ENCODE measurements around the gene MYO6.

The MYO6 gene

DNA sequence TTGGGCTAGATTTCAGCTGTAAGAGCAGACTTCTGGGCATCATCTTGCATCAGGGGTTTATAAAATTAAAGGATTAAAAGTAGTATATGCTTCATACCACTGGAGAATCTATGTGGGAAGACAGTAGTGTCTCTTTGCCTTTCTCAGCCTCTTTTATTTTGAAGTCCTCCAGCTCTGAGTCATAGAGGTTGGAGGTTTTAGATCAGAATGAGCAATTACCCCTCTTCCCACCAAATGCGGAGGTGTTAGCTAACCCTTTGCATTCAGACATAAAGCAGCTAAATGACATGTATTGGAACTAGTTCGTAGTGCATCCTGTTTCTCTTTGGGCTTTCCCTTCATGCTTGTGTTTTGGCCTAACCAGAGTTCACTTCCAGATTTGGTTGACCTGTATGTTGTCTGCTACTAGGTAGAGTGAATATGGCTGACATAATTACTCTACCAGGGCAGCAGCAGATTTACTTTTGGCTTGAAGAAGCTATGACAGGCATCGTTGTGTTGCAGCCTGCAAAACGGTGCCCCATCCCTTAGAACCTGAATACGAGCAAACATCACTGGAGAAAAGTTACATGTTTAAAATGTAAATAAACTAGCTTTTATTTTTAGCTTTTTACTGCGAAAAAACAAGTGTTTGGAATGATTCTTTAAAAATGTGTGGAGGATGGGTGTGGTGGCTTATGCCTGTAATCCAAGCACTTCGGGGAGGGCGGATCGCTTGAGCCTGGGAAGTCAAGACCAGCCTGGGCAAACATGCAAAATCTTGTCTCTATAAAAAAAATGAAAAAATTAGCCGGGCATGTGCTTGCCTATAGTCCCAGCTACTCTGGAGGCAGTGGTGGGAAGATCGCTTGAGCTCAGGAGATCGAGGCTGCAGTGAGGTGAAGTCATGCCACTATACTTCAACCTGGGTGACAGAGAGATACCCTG, 82.2 kb downstream of the MYO6 start:
- DNase-seq, result peak; percentile 1 to 15

DNA sequence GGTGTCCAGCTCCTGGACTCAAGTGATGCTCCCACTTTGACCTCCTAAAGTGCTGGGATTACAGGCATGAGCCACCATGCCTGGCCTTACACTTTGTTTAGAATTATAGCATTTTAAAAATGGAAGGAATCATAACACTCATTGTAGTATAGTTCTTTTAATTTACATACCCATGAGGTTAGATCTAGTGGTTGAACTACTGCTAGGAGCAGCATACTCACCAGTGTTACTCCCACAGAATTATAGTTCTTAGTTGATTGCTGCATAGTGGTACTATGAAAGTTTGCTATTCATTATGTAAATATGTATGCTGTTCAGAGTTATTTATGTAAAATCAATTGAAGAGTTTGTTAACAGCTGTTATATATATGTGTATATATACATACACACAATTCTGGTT, 85.4 kb downstream of the MYO6 start:
- no peak for DNase-seq

DNA sequence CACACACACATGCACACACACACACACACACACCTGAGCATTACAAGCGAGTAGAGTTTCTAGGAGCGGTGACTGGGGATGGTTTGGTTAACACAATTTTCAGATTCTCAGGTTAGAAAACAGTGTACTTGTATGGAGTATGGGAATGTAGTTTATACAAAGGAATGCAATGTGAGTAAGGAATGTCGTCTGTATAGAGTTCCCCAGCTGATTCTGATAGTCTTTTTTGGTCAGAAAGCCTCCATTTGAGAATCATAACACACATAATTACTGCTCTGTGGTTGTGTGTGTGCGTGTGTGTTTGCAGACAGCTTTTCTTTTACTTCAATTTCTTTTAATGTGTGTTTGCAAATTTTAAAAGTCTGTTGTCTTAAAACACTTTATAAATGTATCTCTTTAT, 93.2 kb downstream of the MYO6 start:
- DNase-seq, result no peak

DNA sequence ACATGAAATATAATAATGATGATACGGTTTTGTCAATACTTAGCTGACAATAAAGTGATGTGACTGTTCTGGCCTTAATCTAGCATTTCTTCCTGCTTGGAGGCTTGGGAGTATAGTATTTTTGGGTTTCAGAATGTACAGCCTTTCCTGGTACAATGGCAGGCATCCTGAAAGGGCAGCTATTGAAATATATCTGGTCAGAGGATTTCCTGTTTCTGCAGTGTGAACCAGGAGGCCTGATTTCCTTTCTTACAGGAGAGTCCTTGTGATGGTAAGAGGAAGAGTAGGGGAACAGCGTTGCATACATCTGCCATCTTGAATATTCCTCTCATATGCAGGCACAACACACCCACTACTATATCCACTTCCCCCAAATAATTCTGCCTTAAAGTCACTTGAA, 93.7 kb downstream of the MYO6 start:
- DNase-seq, result no peak

DNA sequence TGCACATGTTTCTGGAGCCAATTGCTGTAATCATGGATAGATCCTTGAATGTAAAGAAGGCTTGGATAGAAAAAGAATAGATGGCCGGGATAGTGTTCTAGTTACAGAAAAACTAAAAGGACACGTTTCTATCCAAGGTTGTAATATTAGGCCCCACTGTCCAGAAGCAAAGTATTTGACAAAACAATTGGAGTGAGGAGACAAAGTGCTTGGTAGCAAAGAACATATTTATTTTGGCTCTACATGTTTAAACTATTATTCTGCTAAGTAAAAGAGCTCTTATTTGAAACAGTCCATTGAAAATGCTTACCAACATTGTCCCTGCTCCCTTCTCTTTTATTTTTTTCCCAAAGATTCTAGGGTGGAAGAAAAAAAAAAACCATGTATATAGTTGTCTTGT, 94.4 kb downstream of the MYO6 start:
- no peak for DNase-seq

DNA sequence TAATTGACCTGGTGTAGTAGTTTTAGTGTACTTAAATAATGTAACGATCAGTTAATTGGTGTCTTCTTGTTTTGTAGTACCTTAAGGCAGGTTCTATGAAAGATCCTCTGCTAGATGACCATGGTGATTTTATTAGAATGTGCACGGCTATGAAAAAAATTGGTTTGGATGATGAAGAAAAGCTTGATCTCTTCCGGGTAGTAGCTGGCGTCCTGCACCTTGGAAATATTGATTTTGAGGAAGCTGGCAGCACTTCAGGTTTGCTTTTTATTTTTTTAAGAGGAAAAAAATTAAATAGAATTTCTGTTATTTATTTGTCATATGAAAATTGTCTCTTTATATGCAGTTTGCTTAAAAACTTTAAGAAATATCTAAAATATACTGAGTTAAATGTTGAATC, 99.2 kb downstream of the MYO6 start:
- no peak for DNase-seq

DNA sequence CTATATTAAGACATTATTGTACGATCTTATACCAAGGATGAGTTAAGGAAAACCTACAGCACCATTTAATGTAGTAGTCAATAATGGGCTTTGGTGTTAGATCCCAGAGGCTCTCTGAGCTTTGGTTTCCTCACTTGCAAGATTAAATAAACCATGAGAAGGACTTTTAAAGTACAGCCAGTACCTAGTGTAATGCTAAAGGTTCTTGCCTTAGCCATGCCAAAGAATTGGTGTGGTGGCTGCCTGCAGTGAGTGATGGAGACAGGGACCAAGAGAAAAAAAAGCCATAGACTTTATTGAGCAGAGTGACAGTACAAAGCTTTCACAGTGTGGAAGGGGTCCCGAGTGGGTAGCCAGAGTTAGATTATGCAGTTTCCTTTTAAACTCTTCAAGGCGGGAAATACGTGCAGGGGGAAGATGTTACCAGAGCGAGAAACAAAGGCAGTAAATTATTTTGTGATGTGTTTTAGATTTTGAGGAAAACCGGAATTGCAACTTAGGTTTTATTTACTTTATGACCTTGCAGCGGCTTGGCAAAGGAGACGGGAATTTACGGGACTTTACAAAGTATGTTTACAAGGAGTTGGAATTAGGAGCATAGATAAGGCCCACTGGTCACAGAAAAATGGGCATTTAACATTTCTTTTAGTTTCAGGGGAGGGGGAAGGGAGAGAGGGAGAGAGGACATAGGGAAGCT, 100.4 kb downstream of the MYO6 start:
- no peak for DNase-seq

DNA sequence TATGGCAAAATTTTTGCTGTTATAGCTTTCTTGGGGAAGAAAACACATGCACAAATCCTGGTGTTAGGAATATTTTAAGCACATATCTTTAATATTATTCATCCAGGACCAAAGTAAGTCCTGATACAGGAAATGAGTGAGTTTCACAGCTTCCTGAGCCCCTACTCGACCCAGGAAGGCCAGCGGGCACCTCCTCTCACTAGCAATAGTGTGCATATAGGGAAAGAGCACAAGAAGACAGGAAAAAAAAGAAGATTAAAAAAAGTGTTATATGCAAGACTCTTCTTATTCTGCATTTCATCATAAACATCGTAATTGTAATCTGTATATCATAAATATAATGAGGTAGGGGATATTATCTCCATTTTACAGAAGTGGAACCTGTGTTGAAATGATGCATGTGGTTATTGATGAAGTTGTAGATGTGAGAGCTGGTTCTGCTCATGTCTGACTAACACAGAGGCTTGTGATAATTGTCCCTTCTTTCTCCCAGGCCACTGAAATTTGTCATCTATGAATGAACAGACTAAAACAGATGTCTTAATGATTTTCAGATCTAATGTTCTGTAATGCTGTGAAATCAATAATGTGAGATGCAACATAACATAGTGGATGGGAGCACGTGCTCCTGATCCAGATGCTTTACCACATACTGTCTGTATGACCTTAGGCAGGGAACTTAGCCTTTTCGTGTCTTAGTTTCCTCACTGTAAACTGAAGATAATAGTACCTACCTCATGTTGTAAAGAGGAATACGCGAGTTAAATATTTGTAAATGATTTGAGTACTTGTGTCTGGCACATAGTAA, 101.2 kb downstream of the MYO6 start:
- no peak for DNase-seq

DNA sequence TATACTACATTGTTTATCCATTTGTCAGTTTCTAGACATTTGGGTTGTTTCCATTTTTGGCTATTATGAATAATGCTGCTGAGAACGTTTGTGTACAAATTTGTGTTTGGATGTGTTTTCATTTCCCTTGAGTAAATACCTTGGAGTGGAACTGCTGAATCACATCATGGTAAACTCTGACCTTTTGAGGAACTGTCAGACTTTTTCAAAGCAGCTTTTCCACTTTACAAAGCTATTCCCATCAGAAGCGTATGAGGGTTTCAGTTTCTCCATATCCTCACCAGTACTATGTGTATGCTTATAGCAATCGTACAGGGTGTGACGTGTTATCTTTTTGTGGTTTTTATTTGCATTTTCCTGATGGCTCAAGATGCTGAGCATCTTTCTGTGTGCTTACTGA, 103.7 kb downstream of the MYO6 start:
- no peak for DNase-seq

DNA sequence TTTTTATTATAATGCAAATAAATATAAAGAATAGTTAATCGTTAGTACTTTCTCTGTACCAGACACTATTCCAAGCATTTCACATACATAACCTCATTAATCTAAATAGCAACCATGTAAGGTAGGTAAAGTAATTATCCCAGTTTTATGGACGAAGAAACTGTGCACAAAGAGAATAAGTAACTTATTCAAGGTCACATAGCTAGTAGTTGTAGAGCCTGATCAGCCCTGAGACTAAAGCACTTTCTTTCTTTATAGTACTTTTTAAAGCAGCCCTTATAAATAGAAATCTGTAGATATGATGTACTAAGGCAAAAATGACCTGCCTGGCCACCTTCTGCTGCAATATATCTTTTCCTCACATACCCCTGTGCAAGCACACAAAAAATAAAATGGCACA, 104.8 kb downstream of the MYO6 start:
- no peak for DNase-seq

DNA sequence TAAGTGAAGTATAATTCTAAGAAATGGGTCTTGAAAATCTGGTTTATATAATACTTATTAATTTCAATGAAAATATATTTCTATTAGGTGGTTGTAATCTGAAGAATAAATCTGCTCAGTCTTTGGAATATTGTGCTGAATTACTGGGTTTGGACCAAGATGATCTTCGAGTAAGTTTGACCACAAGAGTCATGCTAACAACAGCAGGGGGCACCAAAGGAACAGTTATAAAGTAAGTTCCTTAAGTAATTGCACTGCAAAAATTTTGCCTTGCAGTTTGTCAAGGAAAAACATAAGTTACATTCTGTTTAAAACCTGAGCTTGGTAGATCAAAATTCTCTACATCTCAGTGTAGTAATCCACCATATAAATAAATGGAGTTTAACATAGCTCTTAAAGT, 106.0 kb downstream of the MYO6 start:
- peak in 1 of 2 donors; percentile 10 for DNase-seq

DNA sequence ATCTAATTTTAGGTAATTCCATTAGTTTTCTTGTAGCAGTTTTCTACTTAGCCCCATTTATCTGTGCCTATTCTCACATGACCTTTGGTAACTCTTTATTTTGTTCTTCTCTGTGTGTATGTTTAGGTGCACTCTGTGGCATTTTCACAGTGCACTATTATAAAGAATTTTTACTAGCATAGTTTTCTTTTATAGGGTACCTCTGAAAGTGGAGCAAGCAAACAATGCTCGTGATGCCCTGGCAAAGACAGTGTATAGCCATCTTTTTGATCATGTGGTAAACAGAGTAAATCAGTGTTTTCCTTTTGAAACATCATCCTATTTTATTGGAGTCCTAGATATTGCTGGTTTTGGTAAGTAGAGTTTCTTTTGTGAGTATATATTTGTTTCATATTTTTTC, 107.9 kb downstream of the MYO6 start:
- no peak for DNase-seq

DNA sequence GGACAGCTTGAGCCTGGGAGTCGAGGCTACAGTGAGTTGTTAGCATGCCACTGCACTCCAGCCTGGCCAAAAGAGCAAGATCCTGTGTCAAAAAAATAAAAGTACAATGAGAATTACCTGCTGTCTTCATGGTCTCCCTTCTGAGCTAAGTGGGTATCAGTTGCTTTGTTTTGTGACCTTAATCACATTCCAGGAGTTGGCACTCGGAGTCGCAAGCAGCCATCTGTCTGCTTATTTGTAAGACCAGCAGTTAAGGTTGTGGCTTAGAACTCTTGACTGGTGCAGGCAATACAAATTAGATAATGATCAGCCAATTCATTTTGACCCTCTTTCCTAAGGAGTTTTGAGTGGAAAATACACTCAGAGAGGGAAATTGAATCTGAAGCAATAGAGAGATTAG, 114.0 kb downstream of the MYO6 start:
- DNase-seq, result no peak

DNA sequence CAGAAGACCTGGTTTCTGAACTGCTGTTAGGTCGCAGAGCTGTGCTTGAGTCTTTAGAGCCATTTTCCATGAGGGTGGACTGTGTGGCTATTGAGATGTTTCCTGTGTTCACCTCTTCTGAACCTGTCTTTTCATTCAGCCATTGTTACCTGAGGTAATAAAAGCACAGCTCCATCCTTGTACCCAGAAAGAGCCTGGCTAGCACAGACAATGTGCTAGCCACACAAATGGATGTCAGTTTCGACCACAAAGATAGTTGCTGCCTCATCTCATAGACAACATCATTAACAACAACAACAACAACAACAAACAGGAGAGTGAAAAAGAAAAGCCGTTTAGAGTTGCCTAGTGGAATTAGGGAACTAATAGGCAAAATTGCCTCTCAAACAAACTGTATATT, 114.7 kb downstream of the MYO6 start:
- no peak for DNase-seq

DNA sequence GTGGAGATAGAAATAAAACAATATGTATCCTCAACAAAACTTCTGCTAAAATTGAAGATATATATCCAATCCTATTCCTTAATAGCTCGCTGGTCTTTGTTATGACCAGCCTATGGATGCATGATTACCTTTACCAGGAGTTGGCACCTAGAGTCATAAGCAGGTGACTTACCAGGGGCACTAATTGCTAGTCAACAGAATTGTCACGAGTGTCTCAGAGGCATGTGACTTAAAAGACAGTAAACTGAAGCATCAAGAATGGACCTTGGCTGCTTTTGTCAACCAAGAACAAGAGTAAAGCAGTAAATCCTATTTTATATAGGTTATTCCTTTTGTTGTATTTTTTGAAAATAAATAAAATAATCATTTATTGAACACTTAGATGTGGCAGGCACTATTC, 115.4 kb downstream of the MYO6 start:
- DNase-seq, result no peak

DNA sequence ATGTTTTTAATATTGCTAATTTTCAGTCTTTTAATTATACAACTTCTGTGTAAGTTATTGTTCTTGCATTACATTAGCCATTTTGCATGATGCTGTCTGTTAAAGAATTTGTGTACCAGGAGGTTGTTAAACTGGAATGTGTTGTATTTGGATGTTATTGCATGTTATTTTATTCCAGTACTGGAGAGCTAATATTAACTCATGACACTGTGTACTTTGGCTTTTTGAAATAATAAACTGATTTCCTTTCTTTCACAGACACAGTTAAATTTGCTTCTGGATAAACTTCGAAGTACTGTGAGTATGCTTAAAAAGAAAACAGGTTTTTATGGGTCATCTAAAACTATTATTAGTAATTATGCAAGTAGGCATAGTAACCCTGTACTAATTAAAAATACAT, 121.3 kb downstream of the MYO6 start:
- DNase-seq, result no peak

DNA sequence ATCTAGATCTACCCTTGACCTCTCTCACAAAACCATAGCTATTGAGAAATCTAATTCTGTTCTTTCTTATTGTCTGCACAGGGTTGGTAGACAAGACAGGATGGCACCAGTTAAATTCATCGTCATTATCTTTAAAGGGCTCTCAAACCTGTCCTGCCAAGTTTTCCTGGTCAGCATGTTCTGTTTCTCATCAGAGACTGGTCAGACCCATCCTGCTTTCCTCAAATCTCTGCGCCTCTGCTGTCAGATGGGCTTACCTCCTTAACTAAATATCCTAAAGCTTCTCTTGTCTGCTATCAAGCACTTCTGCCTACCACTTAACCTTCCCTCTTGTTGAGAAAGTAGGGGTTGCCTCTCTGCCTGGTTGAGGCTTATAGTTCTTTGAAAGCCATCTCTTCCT, 125.2 kb downstream of the MYO6 start:
- no peak for DNase-seq

DNA sequence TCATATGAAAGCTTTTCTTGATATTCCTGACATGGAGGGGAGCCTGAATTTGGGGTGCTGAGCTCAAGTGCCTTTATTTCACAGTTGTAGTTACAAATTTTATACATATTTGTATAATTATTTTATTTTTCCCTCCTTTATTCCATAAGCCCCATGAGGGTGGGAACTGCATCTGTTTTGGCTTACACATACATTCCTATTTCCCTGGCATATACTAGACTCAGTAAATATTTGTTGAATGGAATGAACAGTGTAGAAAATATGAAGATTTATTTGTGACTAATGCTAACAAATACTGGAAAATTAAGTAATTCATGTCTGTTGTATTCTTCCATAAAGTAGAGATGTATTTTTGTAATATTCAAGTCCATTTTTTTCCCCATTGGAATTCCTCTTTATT, 127.1 kb downstream of the MYO6 start:
- no peak for DNase-seq

DNA sequence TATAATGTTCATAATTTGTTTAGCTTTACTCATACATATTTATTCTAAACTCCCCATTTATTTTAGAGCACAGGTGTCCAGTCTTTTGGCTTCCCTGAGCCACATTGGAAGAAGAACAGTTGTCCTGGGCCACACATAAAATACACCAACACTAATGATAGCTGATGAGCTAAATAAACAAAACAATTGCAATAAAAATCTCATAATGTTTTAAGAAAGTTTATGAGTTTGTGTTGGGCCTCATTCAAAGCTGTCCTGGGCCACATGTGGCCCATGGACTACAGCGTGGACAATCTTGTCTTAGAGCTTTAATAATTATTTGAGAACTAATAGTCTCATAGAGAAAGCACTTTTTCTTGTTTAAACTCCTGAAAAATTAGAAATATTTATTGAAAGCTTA, 131.3 kb downstream of the MYO6 start:
- no peak for DNase-seq

DNA sequence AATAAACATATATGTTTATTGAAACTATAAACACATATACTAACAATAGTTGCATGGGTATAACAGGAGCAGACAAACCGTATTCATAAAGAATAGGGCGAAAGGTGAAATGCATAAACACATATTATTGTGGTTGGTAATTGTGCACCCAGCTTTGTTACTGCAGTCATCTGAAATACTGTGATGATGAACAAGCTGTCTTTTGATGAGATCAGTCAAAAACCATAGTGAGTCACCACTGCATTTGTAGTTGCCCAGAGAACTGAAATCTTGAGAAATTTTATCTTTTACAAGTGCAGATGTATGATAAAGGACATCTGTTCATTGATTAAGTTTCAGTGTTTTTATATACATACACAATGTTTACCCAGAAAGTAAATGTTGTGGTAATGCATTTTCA, 133.7 kb downstream of the MYO6 start:
- DNase-seq, result no peak

DNA sequence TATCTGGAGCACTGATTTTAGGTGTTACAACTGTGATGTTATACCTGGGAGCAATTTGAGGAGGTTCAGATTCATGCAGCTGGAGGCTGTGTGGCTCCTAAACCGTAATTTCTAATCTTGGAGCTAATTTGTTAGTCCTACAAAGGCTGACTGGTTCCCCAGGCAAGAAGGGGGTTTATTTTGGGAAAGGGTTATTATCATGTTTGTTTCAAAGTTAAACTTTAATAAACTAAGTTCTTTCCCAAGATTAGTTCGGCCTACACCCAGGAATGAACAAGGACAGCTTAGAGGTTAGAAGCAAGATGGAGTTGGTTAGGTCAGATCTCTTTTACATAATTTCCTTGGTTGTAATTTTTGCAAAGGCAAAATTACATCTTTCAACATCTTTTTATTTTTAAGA, 135.8 kb downstream of the MYO6 start:
- DNase-seq, result no peak

DNA sequence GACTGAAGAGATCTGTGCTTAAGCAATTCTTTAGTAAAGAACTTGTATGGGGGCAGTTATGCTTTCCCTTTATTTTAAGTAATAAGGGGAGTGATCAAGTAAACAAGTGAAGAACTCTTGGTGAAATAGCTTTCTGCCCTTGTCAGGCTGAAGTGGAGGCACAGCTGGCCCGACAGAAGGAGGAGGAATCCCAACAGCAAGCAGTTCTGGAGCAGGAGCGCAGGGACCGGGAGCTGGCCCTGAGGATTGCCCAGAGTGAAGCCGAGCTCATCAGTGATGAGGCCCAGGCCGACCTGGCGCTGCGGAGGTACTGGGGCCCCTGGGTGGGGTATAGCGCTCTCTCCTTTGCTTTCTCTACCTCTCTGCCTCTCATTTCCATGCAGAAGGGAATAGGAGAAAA, 143.3 kb downstream of the MYO6 start:
- DNase-seq, result no peak

DNA sequence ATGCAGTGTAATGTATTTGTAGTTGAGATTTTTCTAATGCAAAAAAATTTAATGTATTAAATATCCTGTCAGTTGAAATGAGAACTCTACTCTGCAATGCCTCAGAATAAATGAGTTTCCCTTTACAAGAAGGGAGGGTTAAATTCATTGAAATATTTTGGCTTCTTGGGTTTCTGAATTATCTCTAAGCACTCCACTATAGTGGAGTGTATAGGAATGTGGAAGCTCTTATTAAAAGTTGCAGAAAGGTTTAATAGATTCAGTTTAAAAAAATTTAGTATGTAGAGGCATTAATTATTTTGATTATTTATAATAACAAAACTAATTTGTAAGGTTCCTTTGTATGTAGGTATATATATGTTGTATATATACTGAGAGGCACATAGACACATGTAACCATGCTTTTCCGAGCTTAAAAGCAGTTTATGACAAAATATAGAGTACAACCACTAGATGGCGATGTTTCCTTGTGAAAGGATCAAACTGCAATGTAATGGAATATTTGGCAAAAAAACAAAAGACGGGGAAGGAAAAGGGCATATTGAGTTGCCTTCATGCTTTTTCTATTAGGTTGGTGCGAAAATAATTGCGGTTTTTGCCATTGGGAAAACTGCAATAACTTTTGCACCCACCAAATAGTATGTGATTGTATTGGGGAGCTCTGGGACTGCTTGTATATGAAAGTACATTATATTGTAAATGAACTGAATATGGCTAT, 144.2 kb downstream of the MYO6 start:
- DNase-seq, result no peak

Measured in stimulated activated CD4-positive, alpha-beta T cell treated with anti-CD3 and anti-CD28 coated beads, Interleukin-2, amount 100 ng/mL, for 48 hours (primary cell).